AG04449 (cell line): ENCODE results near the gene IFFO2.

Experiments used
- CTCF ChIA-PET: fragments of 350-600 bp; formaldehyde crosslinking; extraction: SDS; loops from one replicate; lab custom pipeline; 2021; ENCODE audit warnings: antibody characterized with exemption; lab: Yijun Ruan, JAX
- POLR2A ChIA-PET: fragments of 400-600, 350-600 bp; formaldehyde crosslinking; extraction: SDS; loops from one replicate; lab custom pipeline; 2020; ENCODE audit warnings: antibody characterized with exemption, inconsistent platforms; lab: Yijun Ruan, JAX
- DNase-seq: peaks from one replicate; pipeline ENCODE4 v3.0.0-alpha.2; 2010; ENCODE audit warnings: low read depth, low spot score
- H3K4me3 ChIP-seq: 2 replicates; pipeline ENCODE4 v1.5.1; 2011; ENCODE audit warnings: low read depth, mild to moderate bottlenecking, control low read depth, low read length
- CTCF ChIP-seq: IDR thresholded peaks from one replicate; pipeline ENCODE4 v1.5.1; 2011; ENCODE audit warnings: mild to moderate bottlenecking, moderate library complexity, low read length, control low read depth, inconsistent platforms; ENCODE audit not compliant: insufficient read depth; ENCODE audit errors: missing control alignments

Gene IFFO2

GRCh38 chr1:18970358-18970757 is 13.9 kb upstream of the IFFO2 start:
- CTCF ChIA-PET: interaction anchor here (0.8 to 6.9 kb wide), 6 partner anchors 11 to 86 kb away, joined by 3 to 42 read pairs (median 4); no protein-coding TSS in a partner anchor
- POLR2A ChIA-PET: no interaction called here
- TF ChIP-seq CTCF: no peak

GRCh38 chr1:18967066-18967690 is 10.7 kb upstream of the IFFO2 start:
- H3K4me3 ChIP-seq: no peak overlapping the region
- POLR2A ChIA-PET: interaction anchor here (3.5 kb wide), 1 partner anchor 10 kb away, joined by 13 read pairs; the partner anchor contains the start of gene IFFO2
- CTCF ChIA-PET: interaction anchor here (2.8 to 6.9 kb wide), 3 partner anchors 10 to 60 kb away, joined by 12 to 46 read pairs (median 42); no protein-coding TSS in a partner anchor
- DNase-seq: no peak
- TF ChIP-seq CTCF: no peak

More at GRCh38 chr1:18970358-18970757, 13.9 kb upstream of the IFFO2 start:
- H3K4me3 ChIP-seq: no peak overlapping the region
- no peak for DNase-seq

- no peak for TF ChIP-seq CTCF
- ChIA-PET CTCF (interaction anchor here (1.0 to 6.9 kb wide), 11 partner anchors 8 to 83 kb away, joined by 3 to 46 read pairs (median 4); no protein-coding TSS in a partner anchor), POLR2A (interaction anchor here (3.5 kb wide), 1 partner anchor 8 kb away, joined by 13 read pairs; the partner anchor contains the start of gene IFFO2)
- no peak for DNase-seq
- H3K4me3 ChIP-seq: no peak overlapping the region
Observed at GRCh38 chr1:18965206-18966173, 9.0 kb upstream of the IFFO2 start.

GRCh38 chr1:18963968-18964367 is 7.5 kb upstream of the IFFO2 start:
- POLR2A ChIA-PET: no interaction called here
- H3K4me3 ChIP-seq: no peak overlapping the region
- no peak for TF ChIP-seq CTCF
- CTCF ChIA-PET: interaction anchor here (1.0 to 6.8 kb wide), 7 partner anchors 9 to 57 kb away, joined by 3 to 46 read pairs (median 6); no protein-coding TSS in a partner anchor
- DNase-seq: no peak

- CTCF ChIA-PET: interaction anchor here (1.0 to 6.8 kb wide), 8 partner anchors 9 to 133 kb away, joined by 3 to 46 read pairs (median 4); no protein-coding TSS in a partner anchor
Observed at GRCh38 chr1:18962855-18963737, 6.6 kb upstream of the IFFO2 start.

More at GRCh38 chr1:18962855-18963737, 6.6 kb upstream of the IFFO2 start:
- no peak for TF ChIP-seq CTCF
- POLR2A ChIA-PET: no interaction called here
- H3K4me3 ChIP-seq: no peak overlapping the region
- DNase-seq: no peak
